Lung (tissue), 12 donors: ENCODE measurements around the gene HS6ST1. TPM values are rescaled to one million over a fixed set of nuclear protein-coding genes. Genes with fewer than 3 reads are reported as not detected.

Experiments used
- ATAC-seq: fragments of 200-7000 bp; cut with Tn5 transposase; one replicate; pipeline ENCODE4 v1.9.1; 2020; ENCODE audit warnings: moderate number of reproducible peaks; ENCODE audit not compliant: insufficient read depth, low FRiP score
- DNase-seq, 3 donors: peaks; one replicate each; pipeline ENCODE4 v3.0.0-alpha.2; 2013 to 2017
- H3K27ac ChIP-seq, 2 donors: one replicate each; pipeline ENCODE4 v1.5.1; 2013; ENCODE audit warnings: mild to moderate bottlenecking in 2 of 2, moderate library complexity in 2 of 2, control low read depth in 1 of 2, inconsistent platforms in 1 of 2, low read depth in 1 of 2, low read length in 1 of 2
- H3K27me3 ChIP-seq, 3 donors: one replicate each; pipeline ENCODE4 v1.5.1; 2013; ENCODE audit warnings: low read length in 2 of 3; ENCODE audit not compliant: control insufficient read depth in 3 of 3, insufficient read depth in 3 of 3
- H3K36me3 ChIP-seq, 4 donors: one replicate each; pipeline ENCODE4 v1.5.1; 2013; ENCODE audit warnings: low read length in 4 of 4, mild to moderate bottlenecking in 1 of 4, moderate library complexity in 1 of 4; ENCODE audit not compliant: control insufficient read depth in 4 of 4, insufficient read depth in 4 of 4
- H3K4me1 ChIP-seq, 5 donors: one replicate each; pipeline ENCODE4 v1.5.1; 2013; ENCODE audit warnings: low read length in 5 of 5, mild to moderate bottlenecking in 2 of 5, moderate library complexity in 1 of 5; ENCODE audit not compliant: control insufficient read depth in 5 of 5, insufficient read depth in 5 of 5
- H3K4me3 ChIP-seq: one replicate; pipeline ENCODE4 v1.5.1; 2013; ENCODE audit warnings: mild to moderate bottlenecking, control low read depth, moderate library complexity
- H3K9ac ChIP-seq, 2 donors: one replicate each; pipeline ENCODE4 v1.5.1; 2013; ENCODE audit warnings: low read length in 2 of 2, control low read depth in 1 of 2; ENCODE audit not compliant: insufficient read depth in 1 of 2
- H3K9me3 ChIP-seq, 4 donors: one replicate each; pipeline ENCODE4 v1.5.1; 2013; ENCODE audit warnings: low read length in 3 of 4, mild to moderate bottlenecking in 1 of 4, moderate library complexity in 1 of 4; ENCODE audit not compliant: control insufficient read depth in 4 of 4, insufficient read depth in 3 of 4
- WGBS, 2 donors: extraction: QIAGEN DNeasy Blood & Tissue Kit; methylation state at CpG; one replicate each; pipeline ENCODE4 v1.1.7; 2013; 5-methylcytosine and 5-hydroxymethylcytosine counted together
- polyA plus RNA-seq, 2 donors: library from polyadenylated mRNA; stranded (reverse); fragments of 200-250 nt; gene quantifications; one replicate each; pipeline ENCODE4 v1.2.1, GENCODE V29; 2013
- total RNA-seq, 2 donors: library from RNA; depleted of rRNA in 1 of 2; stranded (reverse); fragments of >200 nt in 1 of 2; gene quantifications; one replicate each; pipeline ENCODE4 v1.2.1, GENCODE V29; 2014 to 2021
- TF ChIP-seq, protein P1 (sequence below): IDR thresholded peaks from 2 replicates; pipeline ENCODE4 v1.5.1; 2012; ENCODE audit warnings: mild to moderate bottlenecking; ENCODE audit errors: control extremely low read depth, extremely low read depth
- donor health status: control.
- donor health status: control.
- donor health status: Bipolar disorder and iron deficiency.
- donor health status: healthy.
- donor health status: DM: yes; HTN: yes; CAD: no.

Gene HS6ST1
- total and polyA plus RNA-seq, 4 donors: 15.1 to 37.7 (median 29.1) TPM

GRCh38 chr2:128245813-128246212, 72.9 kb downstream of the HS6ST1 start:
- no peak for DNase-seq
- Histone ChIP-seq H3K4me3 (no peak overlapping the region), H3K27ac (no peak overlapping the region), H3K27me3 (no peaks in the 10 kb centered on the region), H3K9me3 (no peaks in the 10 kb centered on the region), H3K36me3 (no peaks in the 10 kb centered on the region), H3K9ac (no peak overlapping the region), H3K4me1 (peaks cover 0 to 2% (median 0%) of the 10 kb centered on the region in 5 donors)
- TF ChIP-seq, protein P1, sequence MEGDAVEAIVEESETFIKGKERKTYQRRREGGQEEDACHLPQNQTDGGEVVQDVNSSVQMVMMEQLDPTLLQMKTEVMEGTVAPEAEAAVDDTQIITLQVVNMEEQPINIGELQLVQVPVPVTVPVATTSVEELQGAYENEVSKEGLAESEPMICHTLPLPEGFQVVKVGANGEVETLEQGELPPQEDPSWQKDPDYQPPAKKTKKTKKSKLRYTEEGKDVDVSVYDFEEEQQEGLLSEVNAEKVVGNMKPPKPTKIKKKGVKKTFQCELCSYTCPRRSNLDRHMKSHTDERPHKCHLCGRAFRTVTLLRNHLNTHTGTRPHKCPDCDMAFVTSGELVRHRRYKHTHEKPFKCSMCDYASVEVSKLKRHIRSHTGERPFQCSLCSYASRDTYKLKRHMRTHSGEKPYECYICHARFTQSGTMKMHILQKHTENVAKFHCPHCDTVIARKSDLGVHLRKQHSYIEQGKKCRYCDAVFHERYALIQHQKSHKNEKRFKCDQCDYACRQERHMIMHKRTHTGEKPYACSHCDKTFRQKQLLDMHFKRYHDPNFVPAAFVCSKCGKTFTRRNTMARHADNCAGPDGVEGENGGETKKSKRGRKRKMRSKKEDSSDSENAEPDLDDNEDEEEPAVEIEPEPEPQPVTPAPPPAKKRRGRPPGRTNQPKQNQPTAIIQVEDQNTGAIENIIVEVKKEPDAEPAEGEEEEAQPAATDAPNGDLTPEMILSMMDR: no peak
- no peak for ATAC-seq

DNA sequence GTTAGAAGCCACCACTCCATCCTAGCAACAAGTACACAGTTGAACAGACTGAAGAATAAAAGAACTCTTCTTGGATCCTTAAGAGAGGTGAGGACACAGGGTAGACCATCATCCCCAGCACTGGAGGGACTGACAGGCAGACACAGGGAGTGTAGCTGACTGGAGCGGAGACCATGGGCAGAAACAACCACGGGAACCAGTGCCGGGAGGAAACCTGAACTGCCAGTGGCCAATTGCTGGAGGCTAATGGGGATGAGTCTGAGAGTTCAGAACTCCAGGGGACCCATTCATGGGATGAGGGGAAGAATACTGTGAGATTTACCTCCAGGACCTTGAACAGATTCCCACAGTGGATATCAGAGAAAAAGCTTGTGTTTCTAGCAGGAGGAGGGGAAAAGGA, 76.8 kb downstream of the HS6ST1 start:
- 85 to 87% methylated on average over 3 of the region's 3 CpGs for WGBS, 2 donors
- Histone ChIP-seq H3K36me3 (no peaks in the 10 kb centered on the region), H3K4me1 (no peaks in the 10 kb centered on the region), H3K9ac (no peak overlapping the region), H3K4me3 (no peak overlapping the region), H3K27me3 (peaks cover 0 to 2% (median 0%) of the 10 kb centered on the region in 3 donors), H3K27ac (no peak overlapping the region), H3K9me3 (no peaks in the 10 kb centered on the region)
- no peak for DNase-seq
- no peak for ATAC-seq
- TF ChIP-seq, protein P1: no peak

DNA sequence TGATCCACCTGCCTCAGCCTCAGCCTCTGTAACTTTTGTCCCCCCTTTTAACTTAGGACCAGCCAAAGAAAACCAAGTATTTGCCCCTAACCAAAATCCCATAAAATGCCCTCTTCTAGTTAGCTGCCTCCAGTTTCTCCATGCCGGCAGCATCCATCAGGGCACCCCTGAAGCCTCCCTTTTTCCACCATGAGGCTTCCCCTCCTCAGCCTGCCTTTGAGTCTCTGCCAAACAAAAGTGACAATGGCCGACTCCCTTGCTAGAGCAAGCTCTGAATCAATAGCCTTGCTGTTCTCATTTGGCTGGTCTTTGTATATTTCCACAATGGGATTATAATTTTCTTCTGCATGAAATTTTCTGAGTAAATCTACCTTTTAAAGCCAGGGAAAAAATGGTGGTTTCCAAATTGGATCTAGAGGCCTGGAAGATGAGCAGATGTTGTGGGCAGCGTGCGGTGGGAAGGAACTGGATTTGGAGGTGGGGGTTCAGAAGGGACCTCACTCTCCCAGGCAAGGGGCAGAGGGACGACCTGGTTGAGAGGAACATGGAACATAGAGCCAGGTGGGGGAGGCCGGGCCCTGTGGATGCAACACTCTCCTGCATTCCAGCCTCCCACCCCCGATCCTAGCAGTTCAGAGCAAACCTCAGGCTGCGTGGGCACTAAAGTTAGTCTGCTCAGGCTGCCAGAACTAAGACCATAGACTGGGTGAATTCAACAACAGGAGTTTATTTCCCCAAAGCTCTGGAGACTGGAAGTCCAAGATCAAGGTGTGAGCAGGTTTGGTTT, 80.6 kb downstream of the HS6ST1 start:
- peaks cover 0 to 2% (median 0%) of the 10 kb centered on the region in 5 donors for H3K4me1 ChIP-seq
- WGBS, 2 donors: 93 to 95% methylated on average over 8 of the region's 8 CpGs
- peaks cover 0 to 2% (median 0%) of the 10 kb centered on the region in 4 donors for H3K9me3 ChIP-seq
- no peak overlapping the region for H3K4me3 ChIP-seq
- ATAC-seq (no peak), DNase-seq (no peak)
- H3K36me3 ChIP-seq: no peaks in the 10 kb centered on the region
- H3K27me3 ChIP-seq: peaks cover 0 to 2% (median 0%) of the 10 kb centered on the region in 3 donors
- H3K27ac ChIP-seq: no peak overlapping the region
- TF ChIP-seq, protein P1: no peak
- H3K9ac ChIP-seq: no peak overlapping the region
